GM12878 (cell line): Measurements from ENCODE around the gene NUP35. TPM values are rescaled to one million over a fixed set of nuclear protein-coding genes. Genes with fewer than 3 reads are reported as not detected.

ENCODE experiments used
- ATAC-seq: fragments of 200-7000 bp; cut with Tn5 transposase; 3 replicates; pipeline ENCODE4 v1.9.1; 2020; ENCODE audit warnings: mild to moderate bottlenecking, moderate library complexity
- Bru-seq: library from RNA; stranded (reverse); fragments of 400-500 nt; gene quantifications from one replicate; lab custom pipeline; 2021; lab: Mats Ljungman, UMichigan
- BruChase-seq, 2 experiments: library from RNA; stranded (reverse); fragments of 400-500 nt; gene quantifications; one replicate each; lab custom pipeline; 2021; lab: Mats Ljungman, UMichigan
- BruUV-seq: library from RNA; stranded (reverse); fragments of 400-500 nt; replicated peaks from 2 replicates; lab custom pipeline; 2021; lab: Mats Ljungman, UMichigan
- CTCF ChIA-PET: fragments of 300-600 bp; sonication (Branson Sonifier 250); formaldehyde crosslinking; extraction: SDS; loops from one replicate; lab custom pipeline; 2021; ENCODE audit warnings: inconsistent platforms; lab: Yijun Ruan, JAX
- POLR2A ChIA-PET: fragments of 350-600 bp; formaldehyde crosslinking; extraction: SDS; loops from one replicate; lab custom pipeline; 2021; ENCODE audit warnings: inconsistent platforms; lab: Charles Lee
- RAD21 ChIA-PET: fragments of 300-600 bp; sonication (Branson Sonifier 250); formaldehyde crosslinking; loops from one replicate; lab custom pipeline; 2023; ENCODE audit warnings: antibody characterized with exemption; ENCODE audit not compliant: unreplicated experiment; lab: Charles Lee
- SMC1A ChIA-PET: fragments of 300-600 bp; sonication (Branson Sonifier 250); formaldehyde crosslinking; loops from one replicate; lab custom pipeline; 2023; ENCODE audit not compliant: unreplicated experiment, uncharacterized antibody; lab: Charles Lee
- DNase-seq: peaks from one replicate; pipeline ENCODE4 v3.0.0-alpha.2; 2011; ENCODE audit warnings: low read depth, low spot score
- FAIRE-seq: peaks from 3 replicates; lab custom pipeline; 2011; peaks lifted over from hg19 to GRCh38; lab: Jason Lieb, UNC
- H2AFZ ChIP-seq: 2 replicates; pipeline ENCODE4 v1.6.0; 2011; ENCODE audit warnings: low read depth, low read length, control low read depth; ENCODE audit not compliant: control insufficient read depth
- H3K27ac ChIP-seq: 2 replicates; pipeline ENCODE4 v1.5.1; 2011; ENCODE audit warnings: control low read depth; ENCODE audit not compliant: control insufficient read depth, insufficient read depth
- H3K27me3 ChIP-seq, 2 experiments: replicated peaks in 1 of 2; 2 replicates each; pipeline versions ENCODE4 v1.6.0 to v1.6.1; 2011; ENCODE audit warnings: low read length in 1 of 2; ENCODE audit not compliant: control insufficient read depth in 2 of 2, insufficient read depth in 2 of 2
- H3K36me3 ChIP-seq, 2 experiments: 2 replicates each; pipeline ENCODE4 v1.5.1; 2011; ENCODE audit warnings: low read length in 1 of 2; ENCODE audit not compliant: control insufficient read depth in 2 of 2, insufficient read depth in 2 of 2
- H3K4me1 ChIP-seq: 2 replicates; pipeline ENCODE4 v1.6.1; 2011; ENCODE audit warnings: mild to moderate bottlenecking, low read length, moderate library complexity, mixed read lengths; ENCODE audit not compliant: control insufficient read depth, insufficient read depth
- H3K4me2 ChIP-seq: 2 replicates; pipeline ENCODE4 v1.6.0; 2011; ENCODE audit warnings: control low read depth; ENCODE audit not compliant: control insufficient read depth, insufficient read depth
- H3K4me3 ChIP-seq: fragments of 200-600 bp; sonication (generic); 2 replicates; pipeline ENCODE4 v1.5.1; 2016
- H3K79me2 ChIP-seq: 2 replicates; pipeline ENCODE4 v1.6.0; 2011; ENCODE audit warnings: low read length; ENCODE audit not compliant: control insufficient read depth, insufficient read depth
- H3K9ac ChIP-seq: 2 replicates; pipeline ENCODE4 v1.8.0; 2011; ENCODE audit warnings: low read length, control low read depth, mixed read lengths; ENCODE audit not compliant: control insufficient read depth, insufficient read depth
- H3K9me3 ChIP-seq: replicated peaks from 3 replicates; pipeline ENCODE4 v1.5.1; 2011; ENCODE audit warnings: mild to moderate bottlenecking, low read length; ENCODE audit not compliant: control insufficient read depth, insufficient read depth
- H4K20me1 ChIP-seq: 2 replicates; pipeline ENCODE4 v1.6.0; 2011; ENCODE audit not compliant: control insufficient read depth, insufficient read depth
- ASH2L ChIP-seq: fragments of 300-600, 200-600 bp; sonication (generic); IDR thresholded peaks from 2 replicates; pipeline ENCODE4 v1.6.1; 2017; ENCODE audit warnings: low read depth, mild to moderate bottlenecking, borderline replicate concordance
- EED ChIP-seq: sonication (generic); IDR thresholded peaks from 2 replicates; pipeline ENCODE4 v1.6.1; 2016; ENCODE audit warnings: antibody characterized with exemption, low read depth
- KLF5 ChIP-seq: fragments of 450-650 bp; IDR thresholded peaks from 2 replicates; pipeline ENCODE4 v1.6.1; 2014; ENCODE audit warnings: mild to moderate bottlenecking; ENCODE audit not compliant: partially characterized antibody
- MTA2 ChIP-seq: fragments of 450-650 bp; IDR thresholded peaks from 2 replicates; pipeline ENCODE4 v1.6.1; 2016; ENCODE audit warnings: low read depth, mild to moderate bottlenecking, moderate library complexity
- PAX5 ChIP-seq: IDR thresholded peaks from 2 replicates; pipeline ENCODE4 v1.6.1; 2011; ENCODE audit warnings: low read depth, low read length, borderline replicate concordance
- PML ChIP-seq: IDR thresholded peaks from 2 replicates; pipeline ENCODE4 v1.6.1; 2012; ENCODE audit warnings: low read length, inconsistent platforms
- POLR2AphosphoS2 ChIP-seq: IDR thresholded peaks from 2 replicates; pipeline ENCODE4 v1.6.1; 2011; ENCODE audit warnings: low read depth, mild to moderate bottlenecking, low read length, improper control_type of control experiment, moderate library complexity
- SRF ChIP-seq, 2 experiments: IDR thresholded peaks; 2 replicates each; pipeline ENCODE4 v1.6.1; 2011; ENCODE audit warnings: low read depth in 2 of 2, low read length in 2 of 2, mild to moderate bottlenecking in 1 of 2, moderate library complexity in 1 of 2
- WGBS: methylation state at CpG from one replicate; pipeline ENCODE4 v1.1.6; 2016; ENCODE audit warnings: low lambda C conversion rate; ENCODE audit not compliant: insufficient replicate concordance, insufficient coverage; ENCODE audit errors: missing lambda C conversion rate; 5-methylcytosine and 5-hydroxymethylcytosine counted together
- in situ Hi-C: fragments of 300-500 bp; cut with MboI; formaldehyde crosslinking; loops from 9 replicates; pipeline ENCODE4 v1.14.3; 2018; ENCODE audit warnings: mixed read lengths
- intact Hi-C: fragments of 100-400 bp; cut with micrococcal nuclease; formaldehyde crosslinking; loops from one replicate; pipeline ENCODE4 v1.14.2; 2022; ENCODE audit not compliant: unreplicated experiment
- long read RNA-seq, 2 experiments: library from polyadenylated mRNA; unstranded; transcript quantifications; one replicate each; pipeline ENCODE4 v2.0.0, GENCODE V29; 2019 to 2020
- polyA minus RNA-seq, 3 experiments: library from RNA; depleted of rRNA, polyadenylated mRNA; stranded (reverse); fragments of >200 nt; gene quantifications; 2 replicates each; pipeline ENCODE4 v1.2.3, GENCODE V29; 2011
- polyA plus RNA-seq, 11 experiments: library from polyadenylated mRNA; depleted of rRNA in 4 of 11; unstranded in 6 of 11; stranded (reverse) in 5 of 11; fragments of >200 nt; fragmentation: Nextera tagmentation in 4 of 11; fragmentation: Illumina TruSeq in 1 of 11; extraction: Ambion mirVana in 4 of 11; extraction: Trizol in 1 of 11; gene quantifications; 1 replicate in 1 of 11; 2 replicates in 10 of 11; pipeline versions ENCODE4 v1.2.1 to v1.2.3, GENCODE V29; 2011 to 2016; ENCODE audit warnings: inconsistent platforms in 2 of 11, missing spikeins in 2 of 11, low read depth in 1 of 11
- total RNA-seq, 4 experiments: library from RNA; depleted of rRNA in 3 of 4; stranded (reverse); fragments of >200 nt in 3 of 4; fragmentation: Illumina TruSeq in 1 of 4; extraction: Trizol in 1 of 4; gene quantifications; 2 replicates each; pipeline versions ENCODE4 v1.2.1 to v1.2.3, GENCODE V29; 2013 to 2021
- TF ChIP-seq, protein P1 (sequence below): IDR thresholded peaks from 2 replicates; pipeline ENCODE4 v1.6.1; 2011; ENCODE audit warnings: low read depth, low read length, improper control_type of control experiment, borderline replicate concordance
- TF ChIP-seq, protein P2 (sequence below): fragments of 450-650 bp; IDR thresholded peaks from 2 replicates; pipeline ENCODE4 v1.6.1; 2016; ENCODE audit warnings: mild to moderate bottlenecking, moderate library complexity, borderline replicate concordance

Gene NUP35, protein sequence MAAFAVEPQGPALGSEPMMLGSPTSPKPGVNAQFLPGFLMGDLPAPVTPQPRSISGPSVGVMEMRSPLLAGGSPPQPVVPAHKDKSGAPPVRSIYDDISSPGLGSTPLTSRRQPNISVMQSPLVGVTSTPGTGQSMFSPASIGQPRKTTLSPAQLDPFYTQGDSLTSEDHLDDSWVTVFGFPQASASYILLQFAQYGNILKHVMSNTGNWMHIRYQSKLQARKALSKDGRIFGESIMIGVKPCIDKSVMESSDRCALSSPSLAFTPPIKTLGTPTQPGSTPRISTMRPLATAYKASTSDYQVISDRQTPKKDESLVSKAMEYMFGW
- total RNA-seq (2013; cell fraction: nucleolus; rRNA removed): 70.1 and 80.2 TPM in 2 replicates
- total RNA-seq (2014; rRNA removed): 21.4 and 26.0 TPM in 2 replicates
- total RNA-seq (2014; rRNA removed; fragmentation: Illumina TruSeq; extraction: Trizol): 29.1 and 30.8 TPM in 2 replicates
- total RNA-seq (2021): 20.0 and 24.8 TPM in 2 replicates
- 10.0 TPM for polyA plus RNA-seq (2011; ENCODE audit: low read depth)
- 32.0 and 37.9 TPM in 2 replicates for polyA plus RNA-seq (2011; rRNA removed)
- 17.0 and 19.1 TPM in 2 replicates for polyA plus RNA-seq (2011; cell fraction: cytosol; rRNA removed)
- polyA plus RNA-seq (2011; cell fraction: nucleus; rRNA removed): 18.9 and 20.9 TPM in 2 replicates
- 7.7 and 11.5 TPM in 2 replicates for polyA plus RNA-seq (2012)
- 25.3 and 33.9 TPM in 2 replicates for polyA plus RNA-seq (2014; fragmentation: Illumina TruSeq; extraction: Trizol)
- 10 to 100 TPM; 34.7 to 57.3 TPM for polyA plus RNA-seq (2014; fragmentation: Nextera tagmentation; extraction: Ambion mirVana)
- polyA plus RNA-seq (2014; rRNA removed): 17.3 and 22.2 TPM in 2 replicates
- 10 to 100 TPM; 30.6 to 33.4 TPM for polyA plus RNA-seq (2016; fragmentation: Nextera tagmentation; extraction: Ambion mirVana)
- 31.6 and 34.7 TPM in 2 replicates for polyA minus RNA-seq (2011; rRNA and poly(A)+ RNA removed)
- polyA minus RNA-seq (2011; cell fraction: cytosol; rRNA and poly(A)+ RNA removed): 7.9 and 12.2 TPM in 2 replicates
- polyA minus RNA-seq (2011; cell fraction: nucleus; rRNA and poly(A)+ RNA removed): 38.6 and 52.5 TPM in 2 replicates
- Bru-seq, nascent RNA: percentile 81 among the genes with signal in this experiment
- BruChase-seq, experiment 1, labeled RNA remaining after a 6-hour chase: percentile 70 among the genes with signal in this experiment
- percentile 79 among the genes with signal in this experiment for BruChase-seq, experiment 2, labeled RNA remaining after a 2-hour chase
- long read RNA-seq, experiment 1, transcript NUP35-201 (9 exons, 1,633 nt): major isoform, 24 of 26 reads
- long read RNA-seq, experiment 1, partial matches to known transcripts: 1 of 26 reads
- long read RNA-seq, experiment 1, other reads (novel, unspliced or antisense): 1 of 26 reads
- long read RNA-seq, experiment 2, transcript NUP35-201 (9 exons, 1,633 nt): major isoform, 236 of 252 reads
- long read RNA-seq, experiment 2, partial matches to known transcripts: 5 of 252 reads
- long read RNA-seq, experiment 2, other reads (novel, unspliced or antisense): 8 of 252 reads

DNA sequence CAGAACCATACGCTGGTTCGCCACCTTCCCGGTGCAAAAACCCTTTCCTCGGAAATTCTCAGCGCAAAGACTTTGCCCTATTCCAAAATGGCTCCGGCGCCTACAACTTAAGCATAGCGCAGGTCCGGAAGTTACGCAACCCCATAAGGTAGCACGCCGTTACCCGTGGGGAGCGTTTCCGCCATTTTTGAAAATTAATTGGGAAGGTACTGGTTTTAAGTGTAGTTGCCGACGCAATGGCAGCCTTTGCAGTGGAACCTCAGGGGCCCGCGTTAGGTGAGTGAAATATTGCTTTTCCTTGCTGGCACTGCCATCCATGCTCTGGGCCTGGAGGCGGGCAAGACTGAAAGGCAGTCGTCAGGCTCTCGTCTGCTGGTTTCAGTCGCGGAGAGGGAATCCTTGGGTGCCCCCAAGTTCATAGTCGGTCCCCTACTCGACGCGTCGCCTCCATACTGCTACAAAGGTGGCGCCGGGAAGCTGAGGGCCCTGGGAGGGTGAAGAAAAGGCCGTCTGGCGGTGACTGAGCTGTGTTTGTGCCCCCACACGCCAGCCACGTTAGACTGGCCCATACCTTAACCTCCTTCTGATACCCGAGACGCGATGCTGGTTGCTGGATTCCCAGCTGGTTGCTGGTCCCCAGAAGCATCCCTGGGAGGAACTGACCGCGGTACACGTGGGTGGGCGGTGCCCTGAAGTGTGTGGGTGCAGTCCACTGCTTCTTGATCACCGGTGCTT, at the start of gene NUP35:
Gene NUP35 (plus strand): TSS at position 222 of the 735 bp plus-strand sequence. CDS start 15 bp downstream, at position 237.
- no peaks in the 10 kb centered on the region for H3K36me3 ChIP-seq
- TSS peak; percentile 81 for BruUV-seq
- H3K27me3 ChIP-seq: no peaks in the 10 kb centered on the region
- peak within 1 kb of the TSS; percentile 81 for H3K9ac ChIP-seq
- ATAC-seq: peak; percentile 93
- H3K27ac ChIP-seq: peak within 1 kb of the TSS; percentile 89
- H3K79me2 ChIP-seq: peaks cover 40% of the 10 kb centered on the region
- peak within 1 kb of the TSS; percentile 78 for H3K4me3 ChIP-seq
- H3K4me2 ChIP-seq: peak within 1 kb of the TSS; percentile 88
- RAD21 ChIA-PET: no interaction called here
- CTCF ChIA-PET: interaction anchor here (1.0 to 1.6 kb wide), 3 partner anchors 13 to 45 kb away, joined by 3 to 4 read pairs (median 3); no protein-coding TSS in a partner anchor
- H3K4me1 ChIP-seq: peaks cover 4% of the 10 kb centered on the region; the same call in 1 of the 2 replicates
- H4K20me1 ChIP-seq: no peaks in the 10 kb centered on the region
- SMC1A ChIA-PET: interaction anchor here (0.8 to 1.1 kb wide), 2 partner anchors 12 to 37 kb away, joined by 3 read pairs; no protein-coding TSS in a partner anchor
- intact Hi-C loops (no loop called here), in situ Hi-C loops (no loop called here)
- peak within 1 kb of the TSS; percentile 95 for H2AFZ ChIP-seq
- POLR2A ChIA-PET: interaction anchor here (1.0 to 1.6 kb wide), 3 partner anchors 38 to 90 kb away, joined by 3 to 6 read pairs (median 4); partner anchors contain the start of gene DUSP19
- under 1% methylated on average over 43 of the region's 43 CpGs for WGBS
- peak; percentile 65 for DNase-seq
- no peaks in the 10 kb centered on the region for H3K9me3 ChIP-seq
- peak; percentile 87 for FAIRE-seq
- TF ChIP-seq MTA2 (peak; percentile 18; the same call in 1 of the 2 replicates), EED (peak; percentile 85; the same call in 1 of the 2 replicates), POLR2AphosphoS2 (peak; percentile 55; the same call in 1 of the 2 replicates), KLF5 (peak; percentile 44), ASH2L (0 out of 2 replicates have a peak, but pooled peaks have one; percentile 26), PML (peak; percentile 68; the same call in 1 of the 2 replicates), PAX5 (peak; percentile 55; the same call in 1 of the 2 replicates), SRF (IDR thresholded peaks at IDR 0.05; ENCODE audit: low read depth in 2 of 2, low read length in 2 of 2) (peak; percentile 88 to 92)
- TF ChIP-seq, protein P1, sequence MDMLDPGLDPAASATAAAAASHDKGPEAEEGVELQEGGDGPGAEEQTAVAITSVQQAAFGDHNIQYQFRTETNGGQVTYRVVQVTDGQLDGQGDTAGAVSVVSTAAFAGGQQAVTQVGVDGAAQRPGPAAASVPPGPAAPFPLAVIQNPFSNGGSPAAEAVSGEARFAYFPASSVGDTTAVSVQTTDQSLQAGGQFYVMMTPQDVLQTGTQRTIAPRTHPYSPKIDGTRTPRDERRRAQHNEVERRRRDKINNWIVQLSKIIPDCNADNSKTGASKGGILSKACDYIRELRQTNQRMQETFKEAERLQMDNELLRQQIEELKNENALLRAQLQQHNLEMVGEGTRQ: peak; percentile 9; the same call in 1 of the 2 replicates
- TF ChIP-seq, protein P2, sequence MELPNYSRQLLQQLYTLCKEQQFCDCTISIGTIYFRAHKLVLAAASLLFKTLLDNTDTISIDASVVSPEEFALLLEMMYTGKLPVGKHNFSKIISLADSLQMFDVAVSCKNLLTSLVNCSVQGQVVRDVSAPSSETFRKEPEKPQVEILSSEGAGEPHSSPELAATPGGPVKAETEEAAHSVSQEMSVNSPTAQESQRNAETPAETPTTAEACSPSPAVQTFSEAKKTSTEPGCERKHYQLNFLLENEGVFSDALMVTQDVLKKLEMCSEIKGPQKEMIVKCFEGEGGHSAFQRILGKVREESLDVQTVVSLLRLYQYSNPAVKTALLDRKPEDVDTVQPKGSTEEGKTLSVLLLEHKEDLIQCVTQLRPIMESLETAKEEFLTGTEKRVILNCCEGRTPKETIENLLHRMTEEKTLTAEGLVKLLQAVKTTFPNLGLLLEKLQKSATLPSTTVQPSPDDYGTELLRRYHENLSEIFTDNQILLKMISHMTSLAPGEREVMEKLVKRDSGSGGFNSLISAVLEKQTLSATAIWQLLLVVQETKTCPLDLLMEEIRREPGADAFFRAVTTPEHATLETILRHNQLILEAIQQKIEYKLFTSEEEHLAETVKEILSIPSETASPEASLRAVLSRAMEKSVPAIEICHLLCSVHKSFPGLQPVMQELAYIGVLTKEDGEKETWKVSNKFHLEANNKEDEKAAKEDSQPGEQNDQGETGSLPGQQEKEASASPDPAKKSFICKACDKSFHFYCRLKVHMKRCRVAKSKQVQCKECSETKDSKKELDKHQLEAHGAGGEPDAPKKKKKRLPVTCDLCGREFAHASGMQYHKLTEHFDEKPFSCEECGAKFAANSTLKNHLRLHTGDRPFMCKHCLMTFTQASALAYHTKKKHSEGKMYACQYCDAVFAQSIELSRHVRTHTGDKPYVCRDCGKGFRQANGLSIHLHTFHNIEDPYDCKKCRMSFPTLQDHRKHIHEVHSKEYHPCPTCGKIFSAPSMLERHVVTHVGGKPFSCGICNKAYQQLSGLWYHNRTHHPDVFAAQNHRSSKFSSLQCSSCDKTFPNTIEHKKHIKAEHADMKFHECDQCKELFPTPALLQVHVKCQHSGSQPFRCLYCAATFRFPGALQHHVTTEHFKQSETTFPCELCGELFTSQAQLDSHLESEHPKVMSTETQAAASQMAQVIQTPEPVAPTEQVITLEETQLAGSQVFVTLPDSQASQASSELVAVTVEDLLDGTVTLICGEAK: peak; percentile 88
